H9 (cell line): ENCODE data around the gene DCAF6. TPM values are rescaled to one million over a fixed set of nuclear protein-coding genes. Genes with fewer than 3 reads are reported as not detected.

ENCODE experiments used
- DNase-seq: peaks from one replicate; pipeline ENCODE4 v3.0.0-alpha.2; 2017
- H2AFZ ChIP-seq: one replicate; pipeline ENCODE4 v1.6.1; 2013; ENCODE audit warnings: mild to moderate bottlenecking, low read length, control low read depth, moderate library complexity
- H2AK5ac ChIP-seq: 2 replicates; pipeline ENCODE4 v1.6.1; 2013; ENCODE audit warnings: low read length, control low read depth, mixed read lengths; ENCODE audit not compliant: insufficient read length
- H2BK120ac ChIP-seq: one replicate; pipeline ENCODE4 v1.6.1; 2013; ENCODE audit warnings: low read depth, mild to moderate bottlenecking, low read length, control low read depth, inconsistent platforms; ENCODE audit not compliant: poor library complexity, severe bottlenecking
- H2BK12ac ChIP-seq: 2 replicates; pipeline ENCODE4 v1.6.1; 2013; ENCODE audit warnings: low read length, control low read depth, mixed read lengths, low read depth; ENCODE audit not compliant: insufficient read length
- H2BK15ac ChIP-seq: 2 replicates; pipeline ENCODE4 v1.6.1; 2013; ENCODE audit warnings: low read depth, low read length, control low read depth
- H2BK20ac ChIP-seq: one replicate; pipeline ENCODE4 v1.6.1; 2013; ENCODE audit warnings: low read depth, mild to moderate bottlenecking, low read length, control low read depth, inconsistent platforms; ENCODE audit not compliant: poor library complexity, severe bottlenecking
- H2BK5ac ChIP-seq: 2 replicates; pipeline ENCODE4 v1.6.1; 2013; ENCODE audit warnings: low read length, control low read depth, mixed read lengths; ENCODE audit not compliant: insufficient read length
- H3K14ac ChIP-seq: 2 replicates; pipeline ENCODE4 v1.6.1; 2013; ENCODE audit warnings: low read length, control low read depth; ENCODE audit not compliant: insufficient read depth
- H3K18ac ChIP-seq: 2 replicates; pipeline ENCODE4 v1.6.1; 2013; ENCODE audit warnings: low read depth, mild to moderate bottlenecking, mixed read lengths, low read length, control low read depth; ENCODE audit not compliant: insufficient read length
- H3K23ac ChIP-seq: 2 replicates; pipeline ENCODE4 v1.6.1; 2013; ENCODE audit warnings: low read length, control low read depth, mixed read lengths, low read depth; ENCODE audit not compliant: insufficient read length
- H3K23me2 ChIP-seq: 2 replicates; pipeline ENCODE4 v1.6.1; 2013; ENCODE audit warnings: low read depth, mild to moderate bottlenecking, mixed read lengths, low read length, control low read depth; ENCODE audit not compliant: insufficient read length, poor library complexity, severe bottlenecking
- H3K27ac ChIP-seq: 2 replicates; pipeline ENCODE4 v1.5.1; 2013; ENCODE audit warnings: low read length, control low read depth, mixed read lengths, low read depth; ENCODE audit not compliant: insufficient read length
- H3K27me3 ChIP-seq: 2 replicates; pipeline ENCODE4 v1.6.1; 2013; ENCODE audit warnings: low read length, control low read depth, inconsistent platforms; ENCODE audit not compliant: insufficient read depth
- H3K4ac ChIP-seq: 2 replicates; pipeline ENCODE4 v1.6.1; 2013; ENCODE audit warnings: low read depth, mild to moderate bottlenecking, control low read depth, inconsistent platforms, low read length, moderate library complexity
- H3K4me1 ChIP-seq: 2 replicates; pipeline ENCODE4 v1.6.1; 2013; ENCODE audit warnings: low read length, control low read depth, inconsistent platforms; ENCODE audit not compliant: insufficient read depth
- H3K4me2 ChIP-seq: 2 replicates; pipeline ENCODE4 v1.6.1; 2013; ENCODE audit warnings: low read length, control low read depth, mixed read lengths; ENCODE audit not compliant: insufficient read length, insufficient read depth
- H3K56ac ChIP-seq: 2 replicates; pipeline ENCODE4 v1.6.1; 2013; ENCODE audit warnings: low read depth, mild to moderate bottlenecking, mixed read lengths, low read length, control low read depth; ENCODE audit not compliant: insufficient read length
- H3K79me1 ChIP-seq: 2 replicates; pipeline ENCODE4 v1.6.1; 2013; ENCODE audit warnings: low read depth, mild to moderate bottlenecking, moderate library complexity, low read length, control low read depth, inconsistent platforms; ENCODE audit not compliant: insufficient read depth, poor library complexity, severe bottlenecking
- H3K79me2 ChIP-seq: 2 replicates; pipeline ENCODE4 v1.6.1; 2013; ENCODE audit warnings: low read length, control low read depth, inconsistent platforms; ENCODE audit not compliant: insufficient read depth
- H3K9ac ChIP-seq: 2 replicates; pipeline ENCODE4 v1.6.1; 2013; ENCODE audit warnings: low read length, control low read depth, mixed read lengths; ENCODE audit not compliant: insufficient read length; ENCODE audit errors: extremely low read depth
- H3K9me3 ChIP-seq: one replicate; pipeline ENCODE4 v1.6.1; 2013; ENCODE audit warnings: low read depth, low read length, inconsistent platforms; ENCODE audit not compliant: control insufficient read depth
- H3T11ph ChIP-seq: one replicate; pipeline ENCODE4 v1.6.1; 2013; ENCODE audit warnings: mild to moderate bottlenecking, low read length, control low read depth, inconsistent platforms
- H4K20me1 ChIP-seq: one replicate; pipeline ENCODE4 v1.6.1; 2013; ENCODE audit not compliant: control insufficient read depth, insufficient read length, insufficient read depth
- H4K5ac ChIP-seq: 2 replicates; pipeline ENCODE4 v1.6.1; 2013; ENCODE audit warnings: low read depth, mild to moderate bottlenecking, mixed read lengths, low read length, control low read depth; ENCODE audit not compliant: insufficient read length
- H4K8ac ChIP-seq: replicated peaks from 2 replicates; pipeline ENCODE4 v1.6.1; 2013; ENCODE audit warnings: low read length, control low read depth, mixed read lengths, low read depth; ENCODE audit not compliant: insufficient read length
- H4K91ac ChIP-seq: 2 replicates; pipeline ENCODE4 v1.6.1; 2013; ENCODE audit warnings: low read depth, mild to moderate bottlenecking, moderate library complexity, mixed read lengths, low read length, control low read depth; ENCODE audit not compliant: insufficient read length
- H3K27ac Mint-ChIP-seq, 3 experiments: 2 replicates in 2 of 3; 3 replicates in 1 of 3; pipeline ENCODE4 v1.8.0; 2020 to 2021; ENCODE audit warnings: mixed read lengths in 3 of 3, mild to moderate bottlenecking in 1 of 3, moderate library complexity in 1 of 3
- H3K27me3 Mint-ChIP-seq: 2 replicates; pipeline ENCODE4 v1.8.0; 2021; ENCODE audit warnings: low read depth, mild to moderate bottlenecking, moderate library complexity, mixed read lengths
- H3K36me3 Mint-ChIP-seq, 3 experiments: 2 replicates in 2 of 3; 3 replicates in 1 of 3; pipeline ENCODE4 v1.8.0; 2020 to 2021; ENCODE audit warnings: low read depth in 3 of 3, mixed read lengths in 3 of 3; ENCODE audit not compliant: insufficient read depth in 1 of 3
- H3K4me1 Mint-ChIP-seq, 2 experiments: 2 replicates each; pipeline ENCODE4 v1.8.0; 2020; ENCODE audit warnings: mixed read lengths in 2 of 2
- H3K4me3 Mint-ChIP-seq, 2 experiments: 2 replicates in 1 of 2; 3 replicates in 1 of 2; pipeline ENCODE4 v1.8.0; 2020 to 2021; ENCODE audit warnings: mild to moderate bottlenecking in 2 of 2, mixed read lengths in 2 of 2, moderate library complexity in 1 of 2
- H3K9me3 Mint-ChIP-seq, 2 experiments: 2 replicates in 1 of 2; 3 replicates in 1 of 2; pipeline ENCODE4 v1.8.0; 2020; ENCODE audit warnings: mild to moderate bottlenecking in 2 of 2, mixed read lengths in 2 of 2, moderate library complexity in 1 of 2
- WGBS: extraction: QIAGEN DNeasy Blood & Tissue Kit; methylation state at CpG from one replicate; pipeline ENCODE4 v1.1.7; 2013; ENCODE audit warnings: missing lambda C conversion rate, low lambda C conversion rate, mixed read lengths; ENCODE audit not compliant: insufficient read length; ENCODE audit errors: extremely low coverage; 5-methylcytosine and 5-hydroxymethylcytosine counted together
- total RNA-seq: library from RNA; stranded (reverse); gene quantifications from 2 replicates; pipeline ENCODE4 v1.2.1, GENCODE V29; 2021
- TF ChIP-seq, protein P1 (sequence below): fragments of 200-600 bp; sonication (generic); conservative IDR thresholded peaks from 3 replicates; pipeline ENCODE4 v1.8.0; 2021; ENCODE audit warnings: antibody characterized with exemption, mild to moderate bottlenecking

DCAF6 gene
- total RNA-seq, 1 experiment from 2014 or later = 16.0 TPM

DNA sequence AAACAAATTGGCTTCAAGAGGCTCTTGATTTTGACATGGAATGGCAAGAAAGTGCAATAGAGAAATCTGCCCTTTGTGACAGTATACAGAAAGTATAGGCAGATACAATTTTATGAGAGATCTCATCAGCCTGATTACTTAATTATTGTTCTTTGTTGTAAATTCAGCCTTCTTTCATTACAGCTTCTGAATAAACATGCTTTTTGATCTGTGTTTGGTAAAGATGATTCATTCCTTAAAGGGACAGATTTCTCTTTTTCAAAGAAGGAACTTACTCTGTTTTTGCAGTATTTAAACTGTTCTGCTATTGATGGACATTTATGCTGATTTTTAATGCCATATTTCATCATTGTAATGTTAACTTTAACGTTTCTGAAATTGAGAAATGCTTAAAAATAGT is 14.1 kb downstream of the DCAF6 start:
- H3K9me3 ChIP-seq = no peaks in the 10 kb centered on the region
- no peaks in the 10 kb centered on the region for H4K20me1 ChIP-seq
- no peak overlapping the region for H3T11ph ChIP-seq
- H3K4me3 Mint-ChIP-seq = no peak overlapping the region
- no peak overlapping the region for H3K23ac ChIP-seq
- H3K9me3 Mint-ChIP-seq = no peaks in the 10 kb centered on the region
- no peak overlapping the region for H2AK5ac ChIP-seq
- H2BK120ac ChIP-seq = no peak overlapping the region
- H3K27ac ChIP-seq = no peak overlapping the region
- no peak overlapping the region for H3K4me2 ChIP-seq
- no peak overlapping the region for H3K56ac ChIP-seq
- H3K4ac ChIP-seq = no peak overlapping the region
- H2BK20ac ChIP-seq = no peak overlapping the region
- H3K79me2 ChIP-seq = peaks cover 3% of the 10 kb centered on the region; the same call in 1 of the 2 replicates
- no peak overlapping the region for H2BK15ac ChIP-seq
- H3K23me2 ChIP-seq = no peaks in the 10 kb centered on the region
- peaks cover 16% of the 10 kb centered on the region in 2 experiments for H3K4me1 Mint-ChIP-seq
- no peak overlapping the region for H2AFZ ChIP-seq
- no peaks in the 10 kb centered on the region for H3K79me1 ChIP-seq
- H3K14ac ChIP-seq = no peak overlapping the region
- DNase-seq = no peak
- no CpG with 5 or more reads among the region's 1 CpG for WGBS
- no peak overlapping the region for H4K5ac ChIP-seq
- peaks cover 17 to 46% (median 34%) of the 10 kb centered on the region in 3 experiments; a peak in 6 of 7 replicates for H3K36me3 Mint-ChIP-seq
- no peaks in the 10 kb centered on the region for H3K4me1 ChIP-seq
- TF ChIP-seq, protein P1, sequence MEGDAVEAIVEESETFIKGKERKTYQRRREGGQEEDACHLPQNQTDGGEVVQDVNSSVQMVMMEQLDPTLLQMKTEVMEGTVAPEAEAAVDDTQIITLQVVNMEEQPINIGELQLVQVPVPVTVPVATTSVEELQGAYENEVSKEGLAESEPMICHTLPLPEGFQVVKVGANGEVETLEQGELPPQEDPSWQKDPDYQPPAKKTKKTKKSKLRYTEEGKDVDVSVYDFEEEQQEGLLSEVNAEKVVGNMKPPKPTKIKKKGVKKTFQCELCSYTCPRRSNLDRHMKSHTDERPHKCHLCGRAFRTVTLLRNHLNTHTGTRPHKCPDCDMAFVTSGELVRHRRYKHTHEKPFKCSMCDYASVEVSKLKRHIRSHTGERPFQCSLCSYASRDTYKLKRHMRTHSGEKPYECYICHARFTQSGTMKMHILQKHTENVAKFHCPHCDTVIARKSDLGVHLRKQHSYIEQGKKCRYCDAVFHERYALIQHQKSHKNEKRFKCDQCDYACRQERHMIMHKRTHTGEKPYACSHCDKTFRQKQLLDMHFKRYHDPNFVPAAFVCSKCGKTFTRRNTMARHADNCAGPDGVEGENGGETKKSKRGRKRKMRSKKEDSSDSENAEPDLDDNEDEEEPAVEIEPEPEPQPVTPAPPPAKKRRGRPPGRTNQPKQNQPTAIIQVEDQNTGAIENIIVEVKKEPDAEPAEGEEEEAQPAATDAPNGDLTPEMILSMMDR = no peak
- H3K27me3 Mint-ChIP-seq = no peaks in the 10 kb centered on the region
- no peak overlapping the region for H3K18ac ChIP-seq
- H3K27me3 ChIP-seq = no peaks in the 10 kb centered on the region
- H4K91ac ChIP-seq = no peak overlapping the region
- no peak overlapping the region for H3K9ac ChIP-seq
- H3K27ac Mint-ChIP-seq = no peak overlapping the region
- no peak overlapping the region for H4K8ac ChIP-seq
- H2BK12ac ChIP-seq = no peak overlapping the region
- H2BK5ac ChIP-seq = no peak overlapping the region
